GM18951 (cell line): ENCODE measurements around the gene TM4SF1.

Experiments used
- POLR2A ChIP-seq: IDR thresholded peaks from 4 replicates; pipeline ENCODE4 v1.6.1; 2011; ENCODE audit warnings: mild to moderate bottlenecking; ENCODE audit not compliant: insufficient read length, insufficient read depth; ENCODE audit errors: extremely low read depth
- in situ Hi-C: fragments of 300-500 bp; cut with MboI; formaldehyde crosslinking; loops from one replicate; pipeline ENCODE4 v1.12.0; 2022; ENCODE audit warnings: low sequenced_read_pairs, mixed read lengths, inconsistent platforms; ENCODE audit not compliant: unreplicated experiment

Gene TM4SF1

DNA sequence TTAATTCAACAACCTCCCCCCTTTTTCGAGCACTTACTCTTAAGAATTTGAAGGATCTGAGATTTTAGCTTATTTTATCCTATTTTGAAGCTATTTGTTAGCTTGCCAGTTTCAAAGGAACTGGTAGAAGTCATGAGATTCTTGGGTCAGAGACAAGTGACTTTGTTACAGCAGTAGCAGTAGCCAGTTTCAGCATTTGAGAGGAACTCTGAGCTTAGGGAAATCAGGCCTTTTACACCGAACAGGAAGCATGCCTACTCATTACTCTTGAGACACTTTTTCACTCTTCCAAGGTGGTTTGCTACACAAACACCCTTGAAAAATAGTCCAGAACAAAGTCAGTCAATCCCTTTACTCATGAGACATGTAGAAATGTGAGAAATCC is 24.5 kb upstream of the TM4SF1 start:
- in situ Hi-C loops: no loop called here
- TF ChIP-seq POLR2A: no peak

DNA sequence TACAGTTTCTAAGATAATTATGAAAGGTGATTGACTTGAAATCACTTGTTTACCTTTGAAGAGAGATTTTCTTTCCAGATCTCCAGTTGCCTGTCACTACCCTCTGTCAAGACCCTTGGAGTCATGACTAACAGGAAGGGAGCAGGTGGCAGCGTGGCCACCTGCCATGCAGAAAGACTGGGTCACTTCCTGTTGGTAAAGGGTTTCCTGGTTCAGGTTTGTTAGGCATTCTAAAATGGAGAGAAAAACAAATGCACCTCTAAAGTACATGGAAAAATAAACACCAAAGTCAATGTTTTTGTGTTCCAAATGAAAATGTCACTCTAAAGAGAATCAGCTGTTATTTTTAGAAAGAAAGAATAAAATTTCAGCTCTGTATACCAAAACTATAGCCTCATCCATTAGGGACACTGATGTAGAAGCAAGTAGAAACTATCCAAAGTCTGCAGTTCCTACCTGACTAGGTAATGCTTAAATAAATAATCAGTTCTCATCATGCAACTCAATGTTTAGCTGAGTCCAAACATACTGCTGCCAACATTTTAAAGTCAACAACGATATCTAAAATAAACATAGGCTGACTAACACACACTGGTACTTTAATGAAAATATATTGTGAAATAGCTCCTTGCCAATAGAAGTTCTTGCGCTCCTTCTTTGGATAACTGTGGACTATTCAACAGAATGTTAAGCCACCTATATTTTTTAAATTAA is 23.9 kb upstream of the TM4SF1 start:
- TF ChIP-seq POLR2A: no peak
- in situ Hi-C loops: no loop called here

DNA sequence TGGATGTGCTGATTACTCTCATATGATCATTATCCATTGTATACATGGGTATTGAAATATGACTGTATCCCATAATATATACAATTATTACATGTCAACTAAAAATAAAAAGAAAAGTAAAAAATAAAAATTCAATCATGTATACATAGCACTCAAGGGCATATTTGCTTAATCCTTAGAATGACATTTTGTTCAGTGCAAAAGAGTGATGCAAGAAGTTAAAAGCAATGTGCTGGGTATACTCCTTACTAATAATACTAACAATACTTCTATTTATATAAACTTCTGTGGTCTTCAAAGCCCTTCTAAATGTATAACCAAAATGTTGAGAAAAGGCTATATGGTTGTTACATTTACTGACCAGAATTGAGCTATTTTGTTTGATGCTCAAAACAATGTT is 23.2 kb upstream of the TM4SF1 start:
- no peak for TF ChIP-seq POLR2A
- in situ Hi-C loops: no loop called here

DNA sequence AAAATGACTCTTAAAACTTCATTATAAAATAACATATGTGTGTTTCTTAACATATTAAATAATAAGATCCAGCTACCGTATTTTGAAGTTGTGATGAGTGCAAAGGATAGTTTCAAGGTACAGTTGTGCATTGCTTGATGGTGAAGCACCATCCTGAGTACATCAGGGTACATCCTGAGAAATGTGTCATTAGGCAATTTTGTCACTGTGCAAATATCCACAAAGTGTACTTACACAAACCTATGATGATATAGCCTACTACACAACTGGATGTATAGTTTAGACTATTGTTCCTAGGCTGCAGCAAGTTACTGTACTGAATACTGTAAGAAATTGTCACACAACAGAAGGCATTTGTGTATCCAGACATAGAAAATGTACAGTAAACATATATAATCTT is 20.8 kb upstream of the TM4SF1 start:
- in situ Hi-C loops: loop anchor here (5.0 kb wide), 1 partner anchor 79 kb away; no protein-coding TSS in a partner anchor
- TF ChIP-seq POLR2A: no peak

GRCh38 chr3:149397528-149397927 is 20.1 kb upstream of the TM4SF1 start:
- in situ Hi-C loops: loop anchor here (5.0 kb wide), 1 partner anchor 80 kb away; no protein-coding TSS in a partner anchor
- no peak for TF ChIP-seq POLR2A

DNA sequence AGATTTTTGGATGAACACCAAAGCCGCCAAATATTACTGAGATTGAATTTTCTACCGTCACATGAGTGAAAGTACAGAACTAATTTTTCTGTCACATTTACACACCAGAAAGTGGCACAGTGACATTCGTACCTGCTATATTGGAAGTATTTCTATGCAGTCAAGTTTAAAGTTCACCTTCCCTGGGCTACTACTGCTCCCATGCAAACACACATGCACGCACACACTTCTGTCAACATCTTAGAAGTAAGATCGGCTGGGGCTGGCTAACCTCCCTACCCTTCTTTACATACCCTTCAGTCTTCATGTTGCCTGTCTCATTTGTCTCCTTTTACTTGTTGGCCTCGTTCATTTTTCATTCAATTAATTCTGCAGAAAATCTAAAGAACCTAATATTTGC is 19.0 kb upstream of the TM4SF1 start:
- no peak for TF ChIP-seq POLR2A
- in situ Hi-C loops: loop anchor here (5.0 kb wide), 1 partner anchor 81 kb away; no protein-coding TSS in a partner anchor

GRCh38 chr3:149395107-149396089 is 17.9 kb upstream of the TM4SF1 start:
- no peak for TF ChIP-seq POLR2A
- in situ Hi-C loops: loop anchor here (5.0 kb wide), 1 partner anchor 82 kb away; no protein-coding TSS in a partner anchor

DNA sequence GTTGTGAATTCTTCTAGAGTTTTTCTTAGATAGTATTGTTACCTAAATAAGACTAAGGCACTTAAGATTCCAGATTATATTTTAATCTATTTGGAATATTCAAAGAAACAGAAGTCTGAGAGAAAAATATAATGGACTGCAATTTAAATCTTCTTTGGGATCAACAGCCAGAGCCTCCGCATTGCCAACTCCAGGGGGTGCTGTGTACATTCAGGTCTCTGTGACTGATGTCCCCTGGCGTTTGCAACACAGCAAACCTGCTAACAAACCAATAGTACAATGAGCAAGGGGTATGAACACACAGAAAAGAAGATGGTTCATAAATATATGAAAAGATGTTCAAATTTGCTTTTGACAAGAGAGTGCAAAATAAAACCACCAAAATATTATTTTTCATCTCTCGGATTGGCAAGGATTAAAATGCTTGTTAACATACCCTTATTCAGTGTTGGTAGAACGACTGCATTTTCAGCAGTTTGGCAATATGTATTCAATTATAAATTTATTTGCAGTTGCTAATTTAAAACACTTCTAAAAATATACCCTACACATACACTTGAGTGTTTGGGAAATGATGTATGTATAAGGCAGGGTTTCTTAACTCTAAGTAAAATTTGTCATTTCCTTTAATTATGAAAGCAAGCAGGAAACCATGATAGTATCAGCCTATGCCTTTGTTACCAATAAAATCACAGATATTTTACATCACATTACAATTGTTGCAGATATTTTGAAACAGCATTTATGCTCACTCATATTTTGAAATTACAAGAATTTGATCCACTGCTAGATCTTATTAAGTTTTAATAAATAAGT is 16.1 kb upstream of the TM4SF1 start:
- in situ Hi-C loops: no loop called here
- no peak for TF ChIP-seq POLR2A

- TF ChIP-seq POLR2A: no peak
- in situ Hi-C loops: no loop called here
Observed at GRCh38 chr3:149391960-149392359, 14.5 kb upstream of the TM4SF1 start.

DNA sequence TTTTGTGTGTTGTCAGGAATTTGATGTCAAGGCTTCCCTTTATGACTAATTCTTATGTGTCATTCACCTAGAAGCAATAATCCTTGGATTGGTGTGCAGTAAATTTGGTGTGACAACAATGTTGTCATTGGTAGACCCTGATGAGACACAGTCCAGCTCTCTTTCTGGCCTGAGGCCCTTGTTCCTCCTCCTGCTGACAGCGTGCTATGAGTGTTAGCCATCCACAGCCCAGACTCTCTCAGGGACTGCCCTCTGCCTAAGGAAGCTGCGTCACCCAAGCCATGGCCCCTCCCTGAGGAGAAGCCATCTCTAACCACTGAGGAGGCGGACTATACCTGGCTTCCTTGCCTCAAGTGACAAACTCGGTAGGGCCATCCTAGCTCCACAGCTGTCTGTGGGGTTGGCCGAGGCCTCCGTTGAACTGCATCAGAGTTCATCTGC is 13.3 kb upstream of the TM4SF1 start:
- no peak for TF ChIP-seq POLR2A
- in situ Hi-C loops: no loop called here

DNA sequence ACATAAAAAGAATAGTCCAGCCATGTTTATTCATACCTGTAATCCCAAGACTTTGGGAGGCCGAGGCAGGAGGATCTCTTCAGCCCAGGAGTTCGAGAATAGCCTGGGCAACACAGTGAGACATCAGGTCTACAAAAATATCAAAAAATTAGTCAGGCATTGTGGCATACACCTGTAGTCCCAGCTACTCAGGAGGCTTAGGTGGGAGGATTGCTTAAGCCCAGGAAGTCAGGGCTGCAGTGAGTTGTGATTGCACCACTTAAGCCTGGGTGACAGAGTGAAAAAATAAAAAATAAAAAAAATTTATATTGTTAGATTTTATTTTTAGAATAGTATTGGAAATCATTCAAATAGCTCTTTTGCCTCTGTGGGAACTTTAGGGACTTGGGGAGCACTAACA is 12.8 kb upstream of the TM4SF1 start:
- in situ Hi-C loops: no loop called here

DNA sequence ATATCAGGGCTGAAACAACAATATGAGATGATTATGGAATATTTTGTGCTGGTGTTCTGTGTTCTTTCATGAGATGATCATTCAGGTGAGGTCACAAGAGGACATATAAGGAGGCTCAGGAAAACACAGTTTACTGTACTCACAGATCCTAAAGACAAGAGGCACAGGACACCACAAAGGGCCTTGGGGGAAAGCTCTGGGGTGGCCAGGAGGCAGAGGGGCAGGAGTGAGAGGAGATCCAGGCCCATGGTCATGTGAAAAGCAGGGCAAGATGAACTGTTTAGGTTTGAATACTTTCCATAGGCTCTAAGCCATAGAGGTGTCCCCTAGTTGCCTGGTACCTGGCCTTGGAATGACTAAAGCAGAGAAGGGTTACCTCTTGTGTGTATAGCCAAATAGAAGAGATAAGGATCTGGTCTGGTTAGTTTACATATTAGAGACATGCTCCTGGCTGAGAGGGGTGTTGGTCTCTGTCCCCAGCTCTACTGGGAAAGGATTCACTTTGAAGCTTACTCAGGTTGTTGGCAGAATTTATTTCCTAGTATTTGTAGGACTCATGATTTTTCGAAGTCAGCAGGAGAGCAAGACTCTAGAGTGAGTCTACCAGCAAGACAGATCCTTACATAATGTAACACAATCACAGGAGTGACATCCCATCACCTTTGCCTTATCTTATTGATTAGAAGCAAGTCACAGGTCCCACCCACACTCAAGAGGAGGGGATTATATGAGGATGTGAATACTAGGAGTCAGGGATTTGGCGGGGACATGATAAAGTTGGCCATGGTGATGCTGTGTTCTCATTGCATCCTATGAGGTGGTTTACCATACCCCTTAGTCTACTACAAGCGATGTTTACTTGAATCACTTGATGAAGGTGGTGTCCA is 11.3 kb upstream of the TM4SF1 start:
- in situ Hi-C loops: no loop called here
- no peak for TF ChIP-seq POLR2A

More for the DNA sequence above, 12.8 kb upstream of the TM4SF1 start:
- TF ChIP-seq POLR2A: no peak
